HG03442 (cell line): ENCODE results near the gene PLA2G2E.
"Not testable (repeated sequence)": the region's sequence is repeated elsewhere in the genome, so short reads cannot be mapped to it uniquely, and the experiment has no call there.

Experiments
- ATAC-seq: cut with Tn5 transposase; IDR thresholded peaks from one replicate; pipeline ENCODE4 v1.9.1; 2021; ENCODE audit warnings: mild to moderate bottlenecking, moderate library complexity; ENCODE audit not compliant: unreplicated experiment

PLA2G2E gene

GRCh38 chr1:19934336-19934735, 10.9 kb upstream of the PLA2G2E start:
- ATAC-seq = no peak

GRCh38 chr1:19932866-19933265, 9.4 kb upstream of the PLA2G2E start:
- no peak for ATAC-seq

GRCh38 chr1:19927130-19927421, 3.7 kb upstream of the PLA2G2E start:
- ATAC-seq = not testable (repeated sequence)

DNA sequence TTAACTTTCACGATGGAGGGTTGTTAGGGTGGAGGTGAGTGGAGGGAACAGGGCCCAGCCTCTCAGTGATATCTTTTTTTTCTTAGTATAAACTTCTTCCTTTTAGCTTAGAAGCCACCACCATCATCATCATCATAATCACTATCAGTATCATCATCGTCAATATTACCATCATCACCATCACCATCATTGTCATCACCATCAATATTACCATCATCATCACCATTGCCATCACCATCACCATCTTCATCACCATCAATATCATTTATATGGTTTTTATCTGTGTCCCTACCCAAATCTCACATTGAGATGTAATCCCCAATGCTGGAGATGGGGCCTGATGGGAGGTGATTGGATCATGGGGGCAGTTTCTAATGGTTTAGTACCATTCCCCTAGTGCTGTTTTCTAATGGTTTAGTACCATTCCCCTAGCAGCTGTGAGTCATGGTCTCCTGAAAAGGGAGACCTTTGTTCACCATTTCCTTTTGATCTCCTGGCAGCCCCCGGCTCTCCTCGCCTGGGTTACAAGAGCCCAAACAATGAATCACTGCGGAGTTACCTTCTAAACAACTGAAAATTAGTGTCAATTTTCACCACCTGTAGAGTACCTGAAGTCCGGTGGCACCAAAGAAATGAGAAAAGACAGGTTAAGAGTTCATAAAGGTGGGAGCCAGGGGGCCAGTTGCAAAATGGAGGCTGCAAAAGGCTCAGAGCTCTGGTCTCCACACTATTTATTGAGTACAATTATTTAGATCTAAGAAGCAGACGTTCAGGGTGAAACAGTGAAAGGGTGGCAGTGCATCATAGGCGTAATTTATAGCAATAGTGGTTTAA, 3.1 kb upstream of the PLA2G2E start:
- ATAC-seq = no peak

DNA sequence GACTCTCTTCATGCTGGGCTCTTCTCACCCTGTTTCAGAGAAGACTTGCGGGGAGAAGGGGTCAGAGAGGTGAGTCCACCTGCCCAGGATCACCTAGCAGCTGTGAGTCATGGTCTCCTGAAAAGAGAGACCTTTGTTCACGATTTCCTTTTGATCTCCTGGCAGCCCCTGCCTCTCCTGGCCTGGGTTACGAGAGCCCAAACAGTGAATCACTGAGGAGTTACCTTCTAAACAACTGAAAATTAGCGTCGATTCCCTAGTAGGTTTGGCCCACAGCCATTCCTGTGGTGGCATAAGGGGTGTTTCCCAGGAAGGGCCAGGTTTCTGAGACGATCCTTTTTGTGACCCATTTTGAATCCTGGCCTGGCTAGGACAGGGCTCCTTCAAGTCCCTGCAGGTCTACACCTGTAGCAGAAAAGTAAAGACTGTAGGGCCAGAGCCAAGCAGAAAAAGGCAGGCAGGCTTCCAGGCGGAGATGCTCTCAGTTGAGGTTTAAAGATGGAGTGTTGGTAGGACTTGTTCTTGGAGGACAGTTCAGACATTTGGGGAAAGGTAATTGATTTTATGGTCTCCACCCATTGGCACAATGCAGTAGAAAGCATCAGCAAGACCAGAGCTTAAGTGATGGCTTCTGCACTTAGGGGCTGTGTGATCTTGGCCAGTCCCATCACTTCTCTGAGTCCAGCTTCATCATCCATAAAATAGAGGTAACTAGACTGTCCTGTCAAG, 2.1 kb upstream of the PLA2G2E start:
- ATAC-seq = no peak

DNA sequence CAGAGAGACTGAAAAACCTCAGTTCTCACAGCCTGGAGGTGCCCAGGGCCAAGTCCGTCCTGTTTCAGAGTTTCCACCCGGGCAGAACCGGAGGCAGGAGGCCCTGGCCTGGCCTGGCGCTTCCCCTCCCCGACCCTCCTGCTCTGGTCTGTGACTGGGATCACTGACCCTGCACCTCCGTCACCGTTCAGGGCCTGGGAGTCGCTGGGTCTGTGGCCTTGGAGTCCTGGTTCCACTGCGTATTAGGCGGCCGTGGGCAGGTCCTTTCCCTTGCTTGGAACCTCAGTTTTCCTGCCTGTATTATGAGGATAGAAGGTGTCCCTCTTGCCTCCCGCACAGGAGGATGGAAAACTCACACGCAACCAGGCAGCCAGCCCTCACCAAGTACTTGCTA, 533 bp upstream of the PLA2G2E start:
- ATAC-seq = no peak

- ATAC-seq = no peak
Measured at GRCh38 chr1:19922015-19922688, 1.3 kb downstream of the PLA2G2E start.

GRCh38 chr1:19921310-19921709, 2.1 kb downstream of the PLA2G2E start:
- ATAC-seq = no peak

DNA sequence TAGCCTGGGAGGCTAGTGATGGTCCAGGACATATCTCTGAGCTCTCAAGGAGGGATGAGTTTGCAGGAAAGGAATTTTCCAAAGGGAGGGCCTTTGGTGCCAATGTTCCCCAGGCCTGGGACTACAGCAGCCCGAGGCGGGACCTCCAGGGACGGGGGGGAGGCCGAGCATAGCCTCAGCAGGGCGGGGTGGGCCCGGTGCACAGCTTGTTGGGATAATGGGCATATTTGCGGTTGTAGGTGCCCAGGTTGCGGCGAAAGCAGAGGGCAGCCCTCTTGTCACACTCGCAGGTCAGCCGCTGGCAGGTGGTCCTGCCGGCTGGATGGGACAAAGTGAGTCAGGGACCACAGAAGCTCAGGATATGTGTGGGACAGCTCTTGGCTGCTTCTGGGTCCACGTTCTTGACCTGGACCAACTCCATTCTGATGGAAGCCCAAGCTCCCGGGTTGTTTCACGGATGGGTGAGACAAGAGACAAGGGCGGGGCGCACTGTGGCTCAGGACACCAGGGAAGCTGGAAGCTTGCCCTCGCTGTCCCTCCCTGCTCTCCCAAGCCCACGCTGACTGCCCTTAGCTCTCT, 3.2 kb downstream of the PLA2G2E start:
- ATAC-seq = no peak

DNA sequence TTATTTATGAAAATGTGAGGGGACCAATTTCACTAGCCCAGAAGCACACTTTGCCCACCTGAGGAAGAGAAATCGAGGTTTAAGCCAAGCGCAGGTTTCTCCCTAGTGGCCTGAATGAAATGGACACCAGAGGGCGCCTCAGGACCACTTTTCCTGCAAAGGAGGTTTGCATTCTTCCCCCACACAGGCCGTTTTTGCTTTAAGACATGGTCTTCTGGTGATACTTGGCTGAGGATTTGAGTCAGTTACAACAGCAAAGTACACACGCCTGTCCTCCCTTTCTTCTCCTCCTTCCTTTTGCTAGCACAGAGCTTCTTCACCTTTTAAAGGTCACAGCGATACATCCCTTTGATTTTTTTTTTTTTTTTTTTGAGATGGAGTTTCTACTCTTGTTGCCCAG, 5.4 kb downstream of the PLA2G2E start:
- ATAC-seq = no peak

DNA sequence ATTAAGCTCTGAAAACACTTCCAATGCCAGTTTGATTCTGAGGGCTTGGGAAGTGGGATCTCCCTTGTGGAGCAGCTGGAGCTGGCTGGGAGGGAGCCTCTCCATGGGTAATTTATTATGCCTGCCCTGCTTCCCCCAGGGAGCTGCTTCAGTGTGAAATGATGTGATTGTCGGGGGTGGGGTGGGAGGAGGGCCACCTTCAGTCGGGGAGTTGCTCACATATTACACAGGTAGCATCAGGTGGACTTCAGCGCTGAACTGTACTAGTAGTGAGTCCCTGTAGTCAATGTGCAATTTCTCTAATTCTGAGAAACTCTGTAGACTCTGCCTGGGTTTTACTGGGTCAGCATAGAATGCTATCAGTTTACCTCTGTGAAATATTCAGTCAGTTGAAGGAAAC, 12.8 kb downstream of the PLA2G2E start:
- no peak for ATAC-seq

DNA sequence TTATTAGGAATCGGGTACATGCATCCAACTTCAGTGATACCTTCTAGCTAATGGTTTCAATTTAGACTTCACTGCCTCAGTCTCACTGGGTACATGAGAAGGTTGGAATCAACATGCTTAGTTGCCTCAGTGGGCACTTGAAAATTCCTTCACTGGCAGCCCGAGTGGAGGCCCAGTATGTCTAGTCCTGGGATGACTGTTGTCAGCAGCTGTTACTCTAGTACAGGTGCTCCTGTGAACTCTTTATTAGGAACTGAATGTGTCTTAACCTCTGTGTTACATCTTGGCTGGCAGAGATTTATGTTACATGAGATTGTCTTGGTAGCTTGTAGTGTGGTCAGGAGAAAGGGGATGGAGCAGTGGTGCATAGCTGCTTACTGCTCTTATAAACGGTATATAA, 13.4 kb downstream of the PLA2G2E start:
- no peak for ATAC-seq

GRCh38 chr1:19909392-19909791, 14.0 kb downstream of the PLA2G2E start:
- ATAC-seq = no peak

- ATAC-seq = no peak
Measured at GRCh38 chr1:19907456-19907855, 16.0 kb downstream of the PLA2G2E start.

DNA sequence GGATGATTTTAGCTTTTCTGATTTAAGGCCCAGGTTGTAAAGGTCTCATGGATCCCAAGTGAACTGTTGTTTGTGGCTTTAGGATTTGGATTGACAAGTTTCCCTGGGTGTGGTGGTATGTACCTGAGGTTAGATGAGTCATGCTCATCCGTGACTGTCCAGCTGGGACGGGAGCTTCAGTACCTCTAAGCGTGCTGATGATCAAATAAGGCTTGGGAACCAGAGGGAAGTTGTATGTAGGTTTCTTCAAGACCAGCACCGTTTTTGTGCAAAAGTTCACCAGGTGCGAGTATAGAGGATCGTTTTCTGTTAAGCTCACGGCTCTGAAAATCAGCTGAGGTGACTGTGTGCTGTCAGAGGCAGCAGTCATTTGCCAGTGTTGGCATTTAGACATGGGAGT, 19.8 kb downstream of the PLA2G2E start:
- ATAC-seq = no peak

GRCh38 chr1:19901653-19902052, 21.8 kb downstream of the PLA2G2E start:
- no peak for ATAC-seq

DNA sequence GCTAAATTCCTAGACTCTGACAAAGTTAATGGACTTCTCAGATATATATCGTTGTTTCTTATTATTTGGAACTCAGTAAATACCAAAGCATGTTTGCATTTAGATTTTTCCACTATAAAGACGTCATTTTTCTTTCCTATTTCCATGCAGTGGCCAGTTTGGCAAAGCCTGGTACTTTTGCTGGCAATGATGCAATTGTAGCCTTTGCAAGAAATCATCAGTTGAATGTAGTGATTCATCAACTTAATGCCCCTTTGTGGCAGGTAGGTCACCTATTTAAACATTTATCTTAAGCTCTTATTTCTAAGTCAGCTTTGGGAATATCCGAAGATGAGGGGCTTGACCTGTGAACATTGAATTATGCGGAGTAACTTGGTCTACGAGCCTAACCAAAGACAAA, 29.2 kb downstream of the PLA2G2E start:
- no peak for ATAC-seq

DNA sequence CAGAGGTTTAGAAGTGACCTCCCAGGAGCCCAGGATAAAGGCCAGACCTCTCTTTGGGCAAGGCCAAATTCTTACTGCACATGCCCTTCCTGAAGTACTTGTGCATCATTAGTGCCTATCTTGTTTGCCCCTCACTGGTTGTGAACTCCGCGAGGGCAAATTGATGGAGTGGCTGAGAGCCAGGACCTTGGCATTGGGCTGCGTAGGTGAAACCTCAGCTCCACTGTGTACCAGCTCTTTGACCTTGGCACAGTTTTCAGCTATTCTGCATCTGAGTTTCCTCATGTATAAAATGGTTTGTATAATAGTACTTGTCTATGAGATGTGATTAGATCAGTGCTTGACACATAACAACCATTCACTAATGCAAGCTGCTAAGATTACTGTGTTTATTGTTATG, 29.7 kb downstream of the PLA2G2E start:
- ATAC-seq = no peak

GRCh38 chr1:19892628-19893168, 30.7 kb downstream of the PLA2G2E start:
- no peak for ATAC-seq

- ATAC-seq = no peak
Measured at GRCh38 chr1:19892129-19892528, 31.3 kb downstream of the PLA2G2E start.

- no peak for ATAC-seq
Measured at GRCh38 chr1:19889656-19890055, 33.8 kb downstream of the PLA2G2E start.
